Measurements from ENCODE around the gene JAZF1. TPM values are rescaled to one million over a fixed set of nuclear protein-coding genes. Genes with fewer than 3 reads are reported as not detected.
A peak's percentile ranks its signal among the peaks of the same experiment; 100 is the strongest.

JAZF1 gene
- total and polyA plus RNA-seq, 2 of the 4 experiments (the other 2 are of a cell fraction), result 8.4 to 10.5 TPM

DNA sequence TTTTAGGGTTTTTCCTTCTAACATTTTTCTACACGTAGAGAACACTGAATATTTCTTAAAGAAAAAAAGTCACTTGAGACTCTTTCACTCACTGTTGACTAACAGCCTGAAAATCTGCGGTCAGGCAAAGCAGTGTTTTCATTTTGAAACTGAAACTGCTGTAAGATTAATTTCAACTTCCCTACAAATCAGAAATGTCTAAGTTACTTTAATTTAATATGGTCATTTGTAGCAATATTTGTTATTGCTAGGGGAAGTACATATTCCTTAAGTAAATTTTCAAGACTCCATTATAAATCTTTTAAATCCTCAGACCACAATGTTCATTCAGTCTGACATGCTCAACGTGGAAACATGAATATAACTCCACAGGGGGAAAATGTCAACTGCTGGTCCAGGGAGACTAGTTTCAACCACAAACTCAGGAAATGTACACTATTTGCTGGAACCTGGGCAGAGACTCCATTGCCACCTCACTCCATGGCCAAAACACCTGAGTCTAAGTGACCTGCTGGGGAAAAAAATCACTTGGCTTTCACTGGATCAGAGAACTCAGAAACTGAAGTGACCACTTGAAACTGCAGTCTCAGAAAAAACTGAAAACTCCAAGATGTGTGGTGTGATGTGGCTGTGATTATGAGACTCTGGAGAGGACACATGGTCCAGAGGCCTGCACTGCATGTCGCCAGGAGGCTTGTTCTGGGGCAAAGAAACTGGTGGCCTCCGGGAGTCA lies 279.4 kb downstream of the JAZF1 start:
- Histone ChIP-seq H3K9me1 (ENCODE audit: insufficient read depth, low read length) (peaks cover 15% of the 10 kb centered on the region), H2BK20ac (ENCODE audit: low read depth, low read length) (peak overlapping the region; percentile 48; the same call in 1 of the 2 replicates), H3K18ac (ENCODE audit: low read depth, low read length) (no peak overlapping the region), H3K4ac (ENCODE audit: low read depth, low read length) (peak overlapping the region; percentile 49), H3K56ac (ENCODE audit: extremely low read depth, insufficient read depth, low read length) (no peak overlapping the region), H2AK9ac (replicated peaks; ENCODE audit: low read depth, low read length, poor library complexity) (no peak overlapping the region), H2BK5ac (ENCODE audit: low read depth, low read length, poor library complexity, severe bottlenecking) (peak overlapping the region; percentile 11), H3K36me3 (ENCODE audit: control insufficient read depth, insufficient read depth, low read length) (no peaks in the 10 kb centered on the region), H3K14ac (replicated peaks; ENCODE audit: low read depth, low read length) (peak overlapping the region; percentile 27), H4K5ac (ENCODE audit: low read depth, low read length) (no peak overlapping the region), H4K8ac (ENCODE audit: low read depth in 2 of 2, low read length in 2 of 2) (no peak overlapping the region), H3K4me1 (ENCODE audit: control insufficient read depth, insufficient read depth, low read length) (peaks cover 11% of the 10 kb centered on the region), H3K27me3 (ENCODE audit: control insufficient read depth, insufficient read depth, low read length) (no peaks in the 10 kb centered on the region), H3K9ac (ENCODE audit: low read depth, low read length) (no peak overlapping the region), H2BK15ac (ENCODE audit: low read depth, low read length) (no peak overlapping the region), H3K23ac (ENCODE audit: low read depth, low read length) (peak overlapping the region; percentile 23; the same call in 1 of the 2 replicates), H4K91ac (ENCODE audit: insufficient read depth, low read depth, low read length) (peak overlapping the region; percentile 26; the same call in 1 of the 2 replicates), H3K27ac (ENCODE audit: insufficient read depth, low read length) (no peak overlapping the region), H3K4me3 (ENCODE audit: insufficient read depth, low read depth, low read length) (peak overlapping the region; percentile 16; the same call in 1 of the 2 replicates), H2BK120ac (ENCODE audit: low read depth, low read length) (peak overlapping the region; percentile 11; the same call in 1 of the 2 replicates), H2AK5ac (ENCODE audit: low read depth, low read length) (no peak overlapping the region), H3K4me2 (ENCODE audit: low read depth, low read length) (peak overlapping the region; percentile 95), H3K79me1 (ENCODE audit: low read depth in 1 of 2, low read length in 2 of 2) (peaks cover 21 to 43% of the 10 kb centered on the region in 2 experiments), H3K9me3 (ENCODE audit: control insufficient read depth, insufficient read depth, low read length) (no peaks in the 10 kb centered on the region), H4K20me1 (ENCODE audit: insufficient read depth, low read length) (peaks cover 16% of the 10 kb centered on the region; the same call in 1 of the 2 replicates), H2AFZ (replicated peaks; ENCODE audit: low read length, poor library complexity) (no peak overlapping the region)
- POLR2A ChIA-PET (ENCODE audit: unreplicated experiment), result no interaction called here
- dilution Hi-C loops (cut with HindIII; ENCODE audit: low sequenced_read_pairs, unreplicated experiment), result no loop called here
- in situ Hi-C loops (cut with MboI; ENCODE audit: low sequenced_read_pairs), result no loop called here
- no CpG with 5 or more reads among the region's 5 CpGs for WGBS, 2 experiments (ENCODE audit: extremely low coverage in 2 of 2, insufficient read length in 1 of 2)
- ATAC-seq (ENCODE audit: low read depth) (peak; percentile 67), DNase-seq (peak; percentile 68)
- no TSS peak for BruUV-seq (replicated peaks)
- CTCF ChIA-PET, result interaction anchor here (0.6 kb wide), 1 partner anchor 187 kb away, joined by 7 read pairs; no protein-coding TSS in a partner anchor
- intact Hi-C loops (cut with micrococcal nuclease), result no loop called here
- TF ChIP-seq FOS (IDR thresholded peaks at IDR 0.05; ENCODE audit: low read depth, low read length), result no peak
- TF ChIP-seq CHD1 (IDR thresholded peaks at IDR 0.05; ENCODE audit: low read depth, low read length), result no peak
- no peak for TF ChIP-seq MAZ (IDR thresholded peaks at IDR 0.05; ENCODE audit: borderline replicate concordance, low read depth, low read length)
- TF ChIP-seq USF2 (IDR thresholded peaks at IDR 0.05; ENCODE audit: low read depth, low read length), result no peak
- TF ChIP-seq BHLHE40 (IDR thresholded peaks at IDR 0.05; ENCODE audit: low read depth, low read length), result no peak
- TF ChIP-seq RAD21 (IDR thresholded peaks at IDR 0.05; ENCODE audit: low read length), result no peak
- no peak for TF ChIP-seq NFE2L2 (IDR thresholded peaks at IDR 0.05; ENCODE audit: low read depth, low read length)
- TF ChIP-seq, protein P1, sequence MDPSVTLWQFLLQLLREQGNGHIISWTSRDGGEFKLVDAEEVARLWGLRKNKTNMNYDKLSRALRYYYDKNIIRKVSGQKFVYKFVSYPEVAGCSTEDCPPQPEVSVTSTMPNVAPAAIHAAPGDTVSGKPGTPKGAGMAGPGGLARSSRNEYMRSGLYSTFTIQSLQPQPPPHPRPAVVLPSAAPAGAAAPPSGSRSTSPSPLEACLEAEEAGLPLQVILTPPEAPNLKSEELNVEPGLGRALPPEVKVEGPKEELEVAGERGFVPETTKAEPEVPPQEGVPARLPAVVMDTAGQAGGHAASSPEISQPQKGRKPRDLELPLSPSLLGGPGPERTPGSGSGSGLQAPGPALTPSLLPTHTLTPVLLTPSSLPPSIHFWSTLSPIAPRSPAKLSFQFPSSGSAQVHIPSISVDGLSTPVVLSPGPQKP (IDR thresholded peaks at IDR 0.05; ENCODE audit: borderline replicate concordance, low read depth, low read length), result no peak
- TF ChIP-seq, protein P2, sequence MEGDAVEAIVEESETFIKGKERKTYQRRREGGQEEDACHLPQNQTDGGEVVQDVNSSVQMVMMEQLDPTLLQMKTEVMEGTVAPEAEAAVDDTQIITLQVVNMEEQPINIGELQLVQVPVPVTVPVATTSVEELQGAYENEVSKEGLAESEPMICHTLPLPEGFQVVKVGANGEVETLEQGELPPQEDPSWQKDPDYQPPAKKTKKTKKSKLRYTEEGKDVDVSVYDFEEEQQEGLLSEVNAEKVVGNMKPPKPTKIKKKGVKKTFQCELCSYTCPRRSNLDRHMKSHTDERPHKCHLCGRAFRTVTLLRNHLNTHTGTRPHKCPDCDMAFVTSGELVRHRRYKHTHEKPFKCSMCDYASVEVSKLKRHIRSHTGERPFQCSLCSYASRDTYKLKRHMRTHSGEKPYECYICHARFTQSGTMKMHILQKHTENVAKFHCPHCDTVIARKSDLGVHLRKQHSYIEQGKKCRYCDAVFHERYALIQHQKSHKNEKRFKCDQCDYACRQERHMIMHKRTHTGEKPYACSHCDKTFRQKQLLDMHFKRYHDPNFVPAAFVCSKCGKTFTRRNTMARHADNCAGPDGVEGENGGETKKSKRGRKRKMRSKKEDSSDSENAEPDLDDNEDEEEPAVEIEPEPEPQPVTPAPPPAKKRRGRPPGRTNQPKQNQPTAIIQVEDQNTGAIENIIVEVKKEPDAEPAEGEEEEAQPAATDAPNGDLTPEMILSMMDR (conservative IDR thresholded peaks at IDR 0.05; ENCODE audit: low read depth, low read length), result no peak
- no peak for TF ChIP-seq SMC3 (IDR thresholded peaks at IDR 0.05; ENCODE audit: low read depth, low read length)
- TF ChIP-seq POLR2A (IDR thresholded peaks at IDR 0.05; ENCODE audit: low read depth, low read length), result no peak
- TF ChIP-seq RCOR1 (IDR thresholded peaks at IDR 0.05; ENCODE audit: insufficient replicate concordance, low read length), result no peak
- TF ChIP-seq MXI1 (IDR thresholded peaks at IDR 0.05; ENCODE audit: borderline replicate concordance, low read depth, low read length), result no peak
- TF ChIP-seq MAFK (IDR thresholded peaks at IDR 0.05; ENCODE audit: low read depth, low read length), result no peak
- no peak for TF ChIP-seq RFX5 (IDR thresholded peaks at IDR 0.05; ENCODE audit: low read depth, low read length)

All from IMR-90 (cell line).